ENCODE measurements around the gene SLC2A4.

The SLC2A4 gene

DNA sequence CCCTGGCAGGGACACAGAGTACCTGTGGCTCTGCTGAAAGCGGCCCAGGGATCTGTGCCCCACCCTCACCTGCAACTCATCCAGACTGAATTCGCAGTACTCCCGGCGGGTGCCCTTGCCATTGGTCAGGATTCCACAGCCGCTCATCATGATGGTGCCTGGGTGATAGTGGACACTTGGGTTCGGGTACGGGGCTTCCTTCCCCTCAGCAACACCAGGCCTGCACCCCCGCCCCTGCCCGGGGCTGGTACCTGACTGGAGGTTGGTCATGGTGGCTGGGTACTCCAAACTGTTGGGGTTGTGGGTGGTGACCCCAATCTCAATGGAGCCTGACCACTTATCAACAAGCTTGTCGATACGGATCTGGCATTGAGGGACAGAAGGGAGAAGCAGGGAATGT lies 44.7 kb downstream of the SLC2A4 start:
- no peak overlapping the region for H3K4me3 ChIP-seq (ENCODE audit: low read depth, low read length)
- no peak for DNase-seq (ENCODE audit: low read depth, low spot score)
- TF ChIP-seq, protein P1, sequence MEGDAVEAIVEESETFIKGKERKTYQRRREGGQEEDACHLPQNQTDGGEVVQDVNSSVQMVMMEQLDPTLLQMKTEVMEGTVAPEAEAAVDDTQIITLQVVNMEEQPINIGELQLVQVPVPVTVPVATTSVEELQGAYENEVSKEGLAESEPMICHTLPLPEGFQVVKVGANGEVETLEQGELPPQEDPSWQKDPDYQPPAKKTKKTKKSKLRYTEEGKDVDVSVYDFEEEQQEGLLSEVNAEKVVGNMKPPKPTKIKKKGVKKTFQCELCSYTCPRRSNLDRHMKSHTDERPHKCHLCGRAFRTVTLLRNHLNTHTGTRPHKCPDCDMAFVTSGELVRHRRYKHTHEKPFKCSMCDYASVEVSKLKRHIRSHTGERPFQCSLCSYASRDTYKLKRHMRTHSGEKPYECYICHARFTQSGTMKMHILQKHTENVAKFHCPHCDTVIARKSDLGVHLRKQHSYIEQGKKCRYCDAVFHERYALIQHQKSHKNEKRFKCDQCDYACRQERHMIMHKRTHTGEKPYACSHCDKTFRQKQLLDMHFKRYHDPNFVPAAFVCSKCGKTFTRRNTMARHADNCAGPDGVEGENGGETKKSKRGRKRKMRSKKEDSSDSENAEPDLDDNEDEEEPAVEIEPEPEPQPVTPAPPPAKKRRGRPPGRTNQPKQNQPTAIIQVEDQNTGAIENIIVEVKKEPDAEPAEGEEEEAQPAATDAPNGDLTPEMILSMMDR (IDR thresholded peaks at IDR 0.05; ENCODE audit: insufficient read depth, low read length, missing control alignments): no peak
- POLR2A ChIA-PET: no interaction called here
- CTCF ChIA-PET: interaction anchor here (1.3 to 4.9 kb wide), 6 partner anchors 10 to 263 kb away, joined by 3 to 39 read pairs (median 19); partner anchors contain the start of genes ACAP1, GPS2 and SENP3

DNA sequence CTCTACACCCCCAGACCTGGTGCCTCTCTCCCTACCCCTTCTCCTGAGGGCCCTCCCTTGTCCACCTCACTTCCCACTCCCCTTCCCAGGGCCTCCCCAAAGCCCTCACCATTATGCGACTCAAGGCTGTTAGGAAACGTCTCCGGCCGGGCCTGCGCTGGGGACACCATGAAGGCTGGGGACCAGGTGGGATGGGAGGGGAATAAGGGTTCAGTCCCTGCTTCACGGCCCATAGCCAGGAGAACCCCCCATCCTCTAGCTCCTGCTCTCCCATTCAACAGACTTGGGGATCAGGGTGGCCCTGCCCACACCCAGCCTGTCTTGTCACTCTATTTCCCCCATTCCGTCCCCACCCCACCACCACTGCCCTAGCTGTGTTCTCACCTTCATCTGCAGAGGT lies 45.5 kb downstream of the SLC2A4 start:
- ChIA-PET POLR2A (no interaction called here), CTCF (interaction anchor here (1.0 to 4.9 kb wide), 6 partner anchors 9 to 234 kb away, joined by 3 to 39 read pairs (median 19); partner anchors contain the start of genes ACAP1, GPS2 and SENP3)

DNA sequence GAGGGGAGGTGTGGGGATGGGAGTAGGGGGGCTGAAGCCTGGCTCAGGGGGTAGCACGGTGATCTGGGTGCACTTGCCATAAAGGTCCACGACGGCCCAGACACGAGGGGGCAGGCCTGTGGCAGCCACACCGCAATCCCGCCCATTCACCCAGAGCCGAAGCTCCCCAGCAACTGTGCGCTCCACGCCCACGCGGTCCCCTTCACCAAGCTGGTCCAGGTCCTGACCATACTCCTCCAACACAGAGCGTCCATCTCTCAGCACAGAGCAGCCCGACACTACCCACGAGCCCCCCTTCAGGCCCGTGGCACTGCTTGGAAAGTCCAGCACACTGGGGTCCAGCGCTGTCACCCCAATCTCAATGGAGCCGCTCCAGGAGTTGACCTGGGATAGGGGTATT lies 46.0 kb downstream of the SLC2A4 start:
- CTCF ChIA-PET: interaction anchor here (1.0 to 4.9 kb wide), 5 partner anchors 9 to 233 kb away, joined by 3 to 39 read pairs (median 20); partner anchors contain the start of genes ACAP1, GPS2 and SENP3
- TF ChIP-seq, protein P1 (IDR thresholded peaks at IDR 0.05; ENCODE audit: insufficient read depth, low read length, missing control alignments): no peak
- POLR2A ChIA-PET: interaction anchor here (1.4 kb wide), 1 partner anchor 14 kb away, joined by 4 read pairs; no protein-coding TSS in a partner anchor
- DNase-seq (ENCODE audit: low read depth, low spot score): no peak
- H3K4me3 ChIP-seq (ENCODE audit: low read depth, low read length): no peak overlapping the region

More for the DNA sequence above, 45.5 kb downstream of the SLC2A4 start:
- H3K4me3 ChIP-seq (ENCODE audit: low read depth, low read length): no peak overlapping the region
- no peak for DNase-seq (ENCODE audit: low read depth, low spot score)
- TF ChIP-seq, protein P1 (IDR thresholded peaks at IDR 0.05; ENCODE audit: insufficient read depth, low read length, missing control alignments): no peak

DNA sequence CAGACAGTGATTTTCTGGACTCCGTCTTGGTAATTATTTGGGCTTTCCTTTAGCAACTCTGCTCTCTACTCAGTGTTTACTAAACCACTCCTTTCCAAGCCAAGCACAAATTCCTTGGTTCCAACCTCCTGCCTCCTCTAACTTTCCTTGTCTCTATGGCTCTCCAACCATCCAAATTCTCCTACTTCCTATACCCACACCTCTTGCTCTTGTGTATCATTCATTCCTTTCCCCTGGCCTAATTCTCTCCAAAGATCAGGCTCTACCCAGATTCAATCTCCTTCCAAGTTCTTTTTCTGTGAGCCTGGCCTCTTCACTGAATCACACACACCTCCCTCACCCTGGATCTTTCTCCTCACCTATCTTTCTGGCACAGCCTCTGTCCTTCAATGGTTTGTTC lies 46.5 kb downstream of the SLC2A4 start:
- peak overlapping the region; percentile 96 for H3K4me3 ChIP-seq (ENCODE audit: low read depth, low read length)
- TF ChIP-seq, protein P1 (IDR thresholded peaks at IDR 0.05; ENCODE audit: insufficient read depth, low read length, missing control alignments): no peak
- DNase-seq (ENCODE audit: low read depth, low spot score): no peak
- ChIA-PET POLR2A (interaction anchor here (1.4 kb wide), 1 partner anchor 15 kb away, joined by 4 read pairs; no protein-coding TSS in a partner anchor), CTCF (interaction anchor here (0.6 to 3.7 kb wide), 7 partner anchors 8 to 233 kb away, joined by 3 to 20 read pairs (median 3); partner anchors contain the start of genes ACAP1 and SENP3)

DNA sequence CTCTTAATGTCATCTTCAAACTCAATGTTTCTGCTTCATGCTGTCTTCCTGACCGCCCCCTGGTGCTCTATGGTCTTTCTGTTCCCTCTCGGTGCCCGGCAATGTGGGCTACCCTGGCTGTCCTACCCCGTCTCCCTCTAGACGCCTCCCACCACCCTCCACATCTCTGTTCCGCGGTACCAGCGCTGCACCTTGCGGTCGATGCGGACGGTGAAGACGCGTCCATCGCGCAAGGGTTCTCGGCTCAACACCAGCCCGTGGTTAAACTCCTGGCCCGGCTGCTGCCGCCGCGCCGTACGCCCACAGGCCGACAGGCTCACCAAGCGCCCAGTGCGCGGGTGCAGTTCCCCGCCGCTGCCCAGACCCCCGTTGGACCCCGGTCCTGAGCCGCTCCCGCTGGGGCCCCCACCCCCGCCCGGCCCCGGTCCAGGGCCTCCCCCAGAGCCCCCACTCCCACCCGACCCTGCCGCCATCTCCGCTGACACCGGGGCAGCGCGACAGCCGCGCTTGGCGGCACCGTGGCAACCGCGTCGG lies 47.4 kb downstream of the SLC2A4 start, which contains the start of gene NEURL4:
NEURL4 (minus strand) TSS at position 496 of the 534 bp plus-strand sequence; CDS start at position 473, 23 bp downstream.
- POLR2A ChIA-PET: interaction anchor here (0.6 to 2.3 kb wide), 10 partner anchors 12 to 357 kb away, joined by 3 to 20 read pairs (median 6); partner anchors contain the start of genes GPS2 and POLR2A
- CTCF ChIA-PET: interaction anchor here (0.6 to 3.5 kb wide), 10 partner anchors 9 to 283 kb away, joined by 3 to 30 read pairs (median 5); partner anchors contain the start of genes SENP3 and SLC2A4
- TF ChIP-seq, protein P1 (IDR thresholded peaks at IDR 0.05; ENCODE audit: insufficient read depth, low read length, missing control alignments): no peak
- H3K4me3 ChIP-seq (ENCODE audit: low read depth, low read length): peak within 1 kb of the TSS; percentile 96
- no peak for DNase-seq (ENCODE audit: low read depth, low spot score)

Data from AG04449 (cell line).